GM21360 (cell line): ENCODE data around the gene CACNA1I.

Source experiments
- ATAC-seq: cut with Tn5 transposase; IDR thresholded peaks from one replicate; pipeline ENCODE4 v1.9.1; 2021; ENCODE audit warnings: mild to moderate bottlenecking, moderate library complexity; ENCODE audit not compliant: unreplicated experiment

CACNA1I gene

GRCh38 chr22:39535357-39535725 lies 35.2 kb upstream of the CACNA1I start:
- no peak for ATAC-seq

GRCh38 chr22:39535831-39536449 lies 34.6 kb upstream of the CACNA1I start:
- ATAC-seq, result no peak

GRCh38 chr22:39536711-39537110 lies 33.8 kb upstream of the CACNA1I start:
- ATAC-seq, result no peak

GRCh38 chr22:39537975-39538374 lies 32.6 kb upstream of the CACNA1I start:
- ATAC-seq, result no peak

GRCh38 chr22:39543095-39543494 lies 27.5 kb upstream of the CACNA1I start:
- ATAC-seq, result no peak

GRCh38 chr22:39545386-39546365 lies 24.9 kb upstream of the CACNA1I start:
- no peak for ATAC-seq

GRCh38 chr22:39546889-39547586 lies 23.5 kb upstream of the CACNA1I start:
- ATAC-seq, result no peak

GRCh38 chr22:39547587-39547947 lies 23.0 kb upstream of the CACNA1I start:
- ATAC-seq, result no peak

GRCh38 chr22:39553429-39553828 lies 17.1 kb upstream of the CACNA1I start:
- ATAC-seq, result no peak

GRCh38 chr22:39554151-39554550 lies 16.4 kb upstream of the CACNA1I start:
- no peak for ATAC-seq

GRCh38 chr22:39556970-39557841 lies 13.3 kb upstream of the CACNA1I start:
- no peak for ATAC-seq

- no peak for ATAC-seq
Measured at GRCh38 chr22:39558254-39558727, 12.3 kb upstream of the CACNA1I start.

- no peak for ATAC-seq
Measured at GRCh38 chr22:39558950-39559349, 11.6 kb upstream of the CACNA1I start.

GRCh38 chr22:39559456-39560105 lies 11.0 kb upstream of the CACNA1I start:
- no peak for ATAC-seq

GRCh38 chr22:39560127-39560526 lies 10.4 kb upstream of the CACNA1I start:
- ATAC-seq, result no peak

- ATAC-seq, result no peak
Measured at GRCh38 chr22:39562839-39563489, 7.6 kb upstream of the CACNA1I start.

- ATAC-seq, result no peak
Measured at GRCh38 chr22:39563571-39564428, 6.8 kb upstream of the CACNA1I start.

- ATAC-seq, result no peak
Measured at GRCh38 chr22:39565414-39565944, 5.1 kb upstream of the CACNA1I start.
